GM18868 (cell line): ENCODE results near the gene SMARCD2.

ENCODE experiments used
- ATAC-seq: cut with Tn5 transposase; IDR thresholded peaks from one replicate; pipeline ENCODE4 v1.9.1; 2021; ENCODE audit warnings: mild to moderate bottlenecking, moderate library complexity; ENCODE audit not compliant: unreplicated experiment

Gene SMARCD2

GRCh38 chr17:63833026-63833740 is 9.3 kb downstream of the SMARCD2 start:
- ATAC-seq = no peak

GRCh38 chr17:63832455-63832854 is 10.0 kb downstream of the SMARCD2 start:
- no peak for ATAC-seq

- ATAC-seq = no peak
Observed at GRCh38 chr17:63832014-63832413, 10.5 kb downstream of the SMARCD2 start.

- no peak for ATAC-seq
Observed at GRCh38 chr17:63831505-63831904, 11.0 kb downstream of the SMARCD2 start.

- ATAC-seq = no peak
Observed at GRCh38 chr17:63830904-63831491, 11.5 kb downstream of the SMARCD2 start.

- ATAC-seq = no peak
Observed at GRCh38 chr17:63830278-63830677, 12.2 kb downstream of the SMARCD2 start.

GRCh38 chr17:63828936-63829335 is 13.5 kb downstream of the SMARCD2 start:
- ATAC-seq = no peak

- no peak for ATAC-seq
Observed at GRCh38 chr17:63827801-63828221, 14.7 kb downstream of the SMARCD2 start.

- peak; percentile 88 for ATAC-seq
Observed at GRCh38 chr17:63827002-63827800, 15.3 kb downstream of the SMARCD2 start, which contains the start of the genes FTSJ3 and PSMC5. Gene FTSJ3, minus strand, starts transcription at chr17:63827663. Its CDS starts 761 bp downstream, at chr17:63826902. Gene PSMC5, plus strand, starts transcription at chr17:63827431. Its CDS starts 60 bp downstream, at chr17:63827491.

GRCh38 chr17:63826468-63827001 is 15.9 kb downstream of the SMARCD2 start:
- no peak for ATAC-seq

- no peak for ATAC-seq
Observed at GRCh38 chr17:63824362-63824761, 18.1 kb downstream of the SMARCD2 start.

- no peak for ATAC-seq
Observed at GRCh38 chr17:63823659-63824331, 18.7 kb downstream of the SMARCD2 start.

- ATAC-seq = no peak
Observed at GRCh38 chr17:63822537-63822936, 19.9 kb downstream of the SMARCD2 start.

- no peak for ATAC-seq
Observed at GRCh38 chr17:63821804-63822203, 20.7 kb downstream of the SMARCD2 start.

GRCh38 chr17:63820963-63821561 is 21.4 kb downstream of the SMARCD2 start:
- no peak for ATAC-seq

GRCh38 chr17:63819585-63820537 is 22.6 kb downstream of the SMARCD2 start:
- no peak for ATAC-seq

GRCh38 chr17:63819131-63819530 is 23.4 kb downstream of the SMARCD2 start:
- ATAC-seq = no peak

- ATAC-seq = no peak
Observed at GRCh38 chr17:63817736-63818385, 24.6 kb downstream of the SMARCD2 start.

- no peak for ATAC-seq
Observed at GRCh38 chr17:63816669-63817068, 25.8 kb downstream of the SMARCD2 start.
